Hepatocyte (in vitro differentiated cells): Measurements from ENCODE around the gene FGGY.

Experiments
- CTCF ChIP-seq: fragments of 200-600 bp; sonication (generic); IDR thresholded peaks from 2 replicates; pipeline ENCODE4 v1.5.1; 2016; ENCODE audit warnings: antibody characterized with exemption, mild to moderate bottlenecking; ENCODE audit not compliant: poor library complexity
- EZH2 ChIP-seq: fragments of 200-600 bp; sonication (generic); IDR thresholded peaks from 2 replicates; pipeline ENCODE4 v1.6.1; 2016; ENCODE audit warnings: antibody characterized with exemption, mild to moderate bottlenecking, borderline replicate concordance

DNA sequence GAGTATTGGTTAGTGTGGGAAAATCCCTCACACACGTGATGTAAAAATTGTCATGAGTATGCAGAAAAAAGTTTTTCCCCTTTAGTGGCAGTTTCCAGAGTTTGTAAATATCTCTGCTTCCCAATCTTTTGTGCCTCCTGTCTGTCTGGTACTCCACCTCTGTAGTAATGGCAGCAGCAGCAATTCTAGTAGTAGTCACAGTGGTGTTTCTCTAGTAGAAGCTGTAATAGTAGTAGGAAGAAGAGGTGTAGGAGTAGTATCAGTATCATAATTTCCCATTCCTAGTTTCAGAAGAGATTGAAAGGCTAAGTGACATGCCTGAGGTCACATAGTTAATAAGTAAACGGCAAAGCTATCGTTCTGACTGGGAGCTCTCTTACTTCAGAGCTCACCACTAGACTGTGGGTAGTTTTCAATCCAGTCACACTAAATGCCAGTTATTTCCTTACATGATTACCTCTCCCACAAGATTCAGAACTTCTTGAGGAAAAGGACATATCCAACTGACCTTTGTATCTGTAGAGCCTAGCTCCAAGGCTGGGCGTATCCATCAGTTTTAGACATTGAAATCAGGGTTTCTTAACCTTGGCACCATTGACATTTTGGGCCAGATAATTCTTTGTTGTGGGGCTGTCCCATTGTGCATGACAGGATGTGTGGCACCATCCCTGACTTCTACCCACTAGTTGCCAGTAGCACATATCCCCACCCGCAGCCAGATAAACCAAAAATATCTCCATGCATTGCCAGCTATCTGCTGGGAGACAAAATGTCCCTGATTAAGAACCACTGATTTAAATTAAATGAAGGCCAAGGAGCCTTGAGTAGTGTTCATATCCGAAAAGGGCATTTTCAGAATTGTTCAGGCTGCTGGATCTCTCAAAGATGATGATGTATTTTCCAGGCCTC is 135.9 kb downstream of the FGGY start:
- TF ChIP-seq CTCF: no peak
- no peak for TF ChIP-seq EZH2
